Mammary epithelial cell (primary cell): ENCODE results near the gene ZNF160.
"Not testable (repeated sequence)": the region's sequence is repeated elsewhere in the genome, so short reads cannot be mapped to it uniquely, and the experiment has no call there.

ENCODE experiments used
- CTCF ChIP-seq, 2 donors: IDR thresholded peaks in 1 of 2; conservative IDR thresholded peaks in 1 of 2; 2 replicates each; pipeline ENCODE4 v1.5.1; 2011 to 2012; ENCODE audit warnings: inconsistent platforms in 2 of 2, low read length in 2 of 2, mild to moderate bottlenecking in 2 of 2, control low read depth in 1 of 2, low read depth in 1 of 2; ENCODE audit not compliant: insufficient read depth in 1 of 2; ENCODE audit errors: extremely low read depth in 1 of 2
- EZH2 ChIP-seq: IDR thresholded peaks from 2 replicates; pipeline ENCODE4 v1.6.1; 2012; ENCODE audit warnings: low read length, inconsistent platforms, borderline replicate concordance

GRCh38 chr19:53096982-53097690 lies 6.1 kb downstream of the ZNF160 start:
- TF ChIP-seq EZH2; CTCF (conservative IDR thresholded peaks at IDR 0.05 in 1 of 2, IDR thresholded peaks at IDR 0.05 in 1 of 2; ENCODE audit: extremely low read depth in 1 of 2, insufficient read depth in 1 of 2, low read depth in 1 of 2, low read length in 2 of 2): not testable (repeated sequence)
